GM21717 (cell line): Measurements from ENCODE around the gene FAM162B.
"Not testable (repeated sequence)": the region's sequence is repeated elsewhere in the genome, so short reads cannot be mapped to it uniquely, and the experiment has no call there.

Source experiments
- ATAC-seq: cut with Tn5 transposase; IDR thresholded peaks from one replicate; pipeline ENCODE4 v1.9.1; 2021; ENCODE audit warnings: mild to moderate bottlenecking, moderate library complexity; ENCODE audit not compliant: unreplicated experiment

The FAM162B gene

DNA sequence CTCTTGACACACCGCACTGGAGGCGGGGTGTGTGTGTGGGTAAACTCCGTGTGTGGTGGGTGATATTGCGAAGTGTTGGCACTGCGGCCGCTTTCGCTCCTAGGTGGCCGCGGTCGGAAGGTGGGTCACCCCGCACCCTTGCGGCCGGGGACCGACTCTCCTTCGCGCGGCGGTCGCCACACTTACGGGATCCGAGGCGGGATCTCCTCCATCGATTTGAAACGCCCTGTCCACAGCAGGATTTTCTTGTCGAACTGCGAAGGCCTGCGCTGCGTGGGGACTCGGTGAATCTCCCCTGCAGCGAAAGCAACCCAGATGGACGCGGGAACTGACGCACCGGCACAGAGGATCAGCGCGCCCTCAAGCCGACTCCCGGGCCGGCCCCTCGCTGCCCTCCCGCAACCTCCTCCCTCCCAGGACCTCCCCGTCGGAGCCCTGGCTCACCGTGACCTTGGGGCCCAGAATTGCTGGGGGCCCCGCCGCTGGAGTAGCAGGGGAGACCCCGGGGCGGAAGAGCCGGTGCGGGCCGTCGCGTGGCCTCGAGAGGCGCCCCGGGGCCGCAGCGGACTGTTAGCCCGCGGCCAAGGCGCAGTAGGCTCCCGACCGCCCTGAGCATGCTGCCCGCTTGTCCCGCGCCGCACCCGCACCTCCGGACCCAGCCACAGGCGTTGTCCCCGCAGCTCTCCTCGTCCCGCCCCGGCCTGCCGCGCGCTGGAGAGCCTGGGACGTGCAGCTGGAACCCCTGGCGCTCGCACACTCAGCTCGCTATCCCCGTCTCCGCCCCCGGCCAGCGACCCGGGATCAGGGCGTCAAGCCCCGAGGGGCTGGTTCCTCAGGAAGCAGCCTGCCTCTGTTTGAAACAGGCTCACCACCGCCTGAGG is at the start of gene FAM162B:
Gene FAM162B (minus strand): TSS at position 759 of the 881 bp plus-strand sequence. CDS start 143 bp downstream, at position 616.
- ATAC-seq = no peak

DNA sequence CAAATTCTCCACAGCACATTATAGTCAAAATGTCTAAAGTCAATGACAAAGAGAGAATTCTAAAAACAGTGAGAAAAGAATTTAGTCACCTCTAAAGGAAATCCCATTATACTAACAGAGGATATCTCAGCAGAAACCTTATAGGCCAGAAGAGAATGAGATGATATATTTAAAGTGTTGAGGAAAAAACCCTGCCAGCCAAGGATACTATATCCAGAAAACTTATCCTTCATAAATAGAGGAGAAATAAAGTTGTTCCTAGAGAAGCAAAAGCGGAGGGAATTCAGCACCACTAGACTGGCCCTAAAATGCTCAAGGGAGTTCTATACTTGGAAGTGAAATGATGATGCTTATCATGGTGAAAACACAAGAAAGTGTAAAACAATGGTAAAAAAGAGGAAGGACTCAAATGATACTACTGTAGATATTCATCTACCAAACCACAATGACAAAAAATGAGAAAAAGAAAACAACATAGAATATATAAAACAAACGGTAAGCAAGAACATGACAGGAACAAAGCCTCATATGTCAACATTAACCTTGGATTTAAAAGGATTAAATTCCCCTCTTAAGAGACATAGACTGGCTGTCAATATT is 46.6 kb upstream of the FAM162B start:
- ATAC-seq = no peak

DNA sequence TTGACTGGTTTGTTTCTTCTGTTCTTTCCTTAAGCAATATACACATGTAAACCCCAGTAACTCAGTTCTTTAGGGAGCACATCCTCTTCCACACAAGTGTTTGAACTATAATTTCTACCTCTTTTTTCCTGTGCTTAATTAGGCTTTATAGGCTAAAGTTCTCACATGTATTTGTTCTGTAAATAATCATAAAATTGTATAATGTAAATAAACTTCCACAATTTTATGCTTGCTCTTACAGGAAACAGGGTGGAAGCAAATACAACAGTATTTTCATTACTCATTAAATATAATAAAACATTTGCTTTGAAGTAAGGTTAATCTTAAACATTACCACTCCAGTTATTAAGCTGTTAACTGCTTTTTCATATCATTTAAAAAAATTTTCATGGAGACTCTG is 36.5 kb upstream of the FAM162B start:
- no peak for ATAC-seq

DNA sequence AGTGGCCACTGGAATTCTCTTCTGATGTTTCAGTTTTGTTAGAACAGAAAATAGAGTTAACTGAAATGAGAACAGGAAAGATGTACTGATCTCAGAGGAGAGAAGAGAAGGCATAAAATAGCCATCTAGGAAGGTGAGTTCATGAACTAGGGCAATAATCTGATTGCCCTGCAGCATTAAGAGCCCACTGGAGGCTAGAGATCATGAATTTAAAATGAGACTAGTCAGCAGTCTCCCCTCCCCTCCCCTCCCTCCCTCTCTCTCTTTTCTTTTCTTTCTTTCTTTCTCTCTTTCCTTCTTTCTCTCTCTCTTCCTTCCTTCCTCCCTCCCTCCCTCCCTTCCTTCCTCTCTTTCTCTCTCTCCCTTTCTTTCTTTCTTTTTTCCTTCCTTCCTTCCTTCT is 34.4 kb upstream of the FAM162B start:
- no peak for ATAC-seq

DNA sequence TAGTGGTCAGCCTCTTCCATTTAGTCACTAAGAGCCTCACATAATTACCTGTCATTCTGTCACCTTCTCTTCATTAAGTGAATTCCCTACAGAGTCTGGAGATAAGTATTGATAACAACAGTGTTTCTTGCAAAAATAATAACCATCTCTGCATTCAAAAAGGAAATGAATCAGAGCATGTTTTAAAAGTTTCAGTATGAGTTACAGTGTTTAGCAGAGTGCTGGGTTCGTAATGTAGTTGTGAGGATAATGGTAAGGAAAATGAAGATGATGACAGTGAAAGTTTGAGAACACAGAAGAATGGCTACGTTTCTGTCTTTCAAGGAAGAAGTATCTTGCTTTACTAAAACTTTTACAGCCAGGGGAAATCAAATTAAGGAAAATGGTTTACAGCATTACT is 32.1 kb upstream of the FAM162B start:
- no peak for ATAC-seq

DNA sequence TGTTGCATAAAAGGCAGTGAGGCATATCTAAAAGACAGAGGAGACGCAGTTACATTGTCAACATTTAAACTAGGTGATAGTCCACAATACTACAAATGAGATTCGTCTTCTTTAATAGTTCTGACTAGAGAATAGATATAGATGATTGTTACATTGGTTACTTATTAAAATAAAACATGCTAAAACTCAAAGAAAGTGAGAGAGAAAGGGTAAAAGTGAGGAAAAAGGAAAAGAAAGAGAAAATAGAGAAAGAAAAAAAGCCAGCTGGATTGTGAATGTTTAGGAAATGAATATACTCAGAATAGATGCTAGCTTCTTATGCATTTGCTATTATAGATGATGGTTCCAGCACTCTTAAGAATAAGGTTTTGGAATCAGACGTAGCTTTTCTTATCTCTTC is 27.7 kb upstream of the FAM162B start:
- no peak for ATAC-seq

DNA sequence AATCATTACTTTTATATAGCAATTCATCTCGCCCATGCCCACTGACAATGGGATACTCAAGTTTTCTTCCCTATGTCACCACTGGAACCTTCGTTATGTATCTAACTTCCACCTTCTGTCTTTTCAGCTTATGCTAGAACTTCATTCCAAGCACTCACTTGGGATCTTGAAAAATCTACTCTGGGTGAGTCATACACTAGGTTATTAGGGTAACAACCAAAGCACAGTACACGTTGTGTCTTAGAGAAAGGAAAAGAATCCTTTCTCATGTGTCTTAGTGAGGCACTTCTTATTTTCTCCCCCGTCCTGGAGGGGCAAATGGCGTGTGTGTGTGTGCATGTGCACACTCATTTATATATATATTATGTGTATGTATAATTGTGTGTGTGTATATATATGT is 18.3 kb upstream of the FAM162B start:
- no peak for ATAC-seq

DNA sequence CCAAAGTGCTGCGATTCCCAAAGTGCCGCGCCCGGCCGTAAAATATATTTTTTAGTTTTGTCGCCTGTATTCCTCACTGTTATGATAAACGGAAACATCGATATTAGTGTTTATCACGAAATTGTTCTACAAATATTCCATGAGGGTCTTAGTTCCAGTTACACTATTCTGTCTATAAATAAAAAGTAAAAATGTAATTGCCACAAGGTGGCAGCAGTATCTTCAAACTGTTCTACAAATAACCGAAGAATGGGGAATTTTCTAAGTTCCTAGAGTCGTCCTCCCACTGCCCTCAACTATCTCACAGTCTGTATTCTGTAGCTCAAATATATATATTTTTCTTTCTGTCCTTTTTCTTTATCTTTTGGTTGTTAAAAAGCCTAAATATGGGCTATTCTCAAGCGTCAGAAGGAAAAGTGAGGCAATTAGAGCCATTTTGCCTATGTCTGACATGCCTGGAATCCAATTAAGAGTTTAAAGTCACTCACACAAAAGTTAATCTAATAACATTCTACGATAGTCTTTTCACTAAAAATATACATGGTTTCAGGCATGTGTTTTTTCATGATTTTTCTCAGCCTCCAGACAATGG is 14.2 kb upstream of the FAM162B start:
- peak; percentile 79 for ATAC-seq

DNA sequence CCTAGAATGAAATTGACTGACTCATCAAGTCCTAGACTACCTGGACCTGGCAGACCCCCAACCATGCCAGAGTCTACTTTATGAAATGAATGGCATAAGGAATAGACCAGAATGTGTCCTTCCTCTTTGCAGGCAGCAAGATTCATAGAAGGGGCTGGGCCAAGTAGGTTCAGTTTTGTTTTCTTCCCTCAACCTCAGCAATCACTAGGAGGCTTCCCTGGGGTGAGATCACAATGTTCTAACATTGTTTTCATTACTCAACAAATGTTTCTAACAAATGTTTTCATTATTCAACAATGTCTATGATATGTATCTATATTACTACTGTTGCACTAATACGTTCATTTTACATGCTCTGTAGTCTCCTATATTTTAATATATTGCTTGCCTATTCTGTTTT is 8.4 kb upstream of the FAM162B start:
- ATAC-seq = no peak

DNA sequence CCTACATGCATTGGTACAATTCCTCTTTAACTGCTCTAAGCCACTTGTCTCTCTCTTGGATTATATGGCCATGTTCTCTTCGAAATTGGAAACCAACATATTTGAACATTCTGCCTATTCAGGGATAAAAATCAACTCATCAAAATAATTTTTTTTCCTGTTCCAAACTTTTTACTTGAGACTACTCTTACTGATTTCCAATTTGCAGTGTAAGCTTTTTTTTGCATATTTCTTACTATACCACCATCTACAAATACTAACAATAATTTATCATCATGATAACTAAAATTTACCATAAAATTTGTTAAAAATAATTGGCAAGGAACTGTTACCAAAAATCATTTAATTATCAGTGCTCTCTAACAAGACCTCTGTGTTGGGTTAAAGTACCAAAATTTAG is 6.9 kb upstream of the FAM162B start:
- no peak for ATAC-seq

DNA sequence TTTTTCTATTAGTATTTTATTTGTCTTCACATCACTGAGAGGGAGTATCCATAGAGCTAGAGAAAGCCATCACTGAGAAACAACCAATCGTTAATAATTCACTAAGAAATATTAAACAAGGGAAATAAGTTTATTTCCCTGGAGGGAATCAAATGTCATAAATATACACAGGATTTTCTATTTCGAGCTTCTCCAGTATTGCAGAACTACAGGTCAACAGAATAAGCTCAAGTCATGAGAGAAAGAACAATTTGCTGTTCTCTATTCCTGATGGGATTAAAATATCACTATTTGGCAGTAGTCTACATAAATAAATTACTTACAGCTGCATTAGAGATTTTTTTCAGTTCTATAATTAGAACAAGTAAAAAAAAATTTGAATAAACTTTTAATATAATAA is 2.2 kb upstream of the FAM162B start:
- ATAC-seq = no peak

DNA sequence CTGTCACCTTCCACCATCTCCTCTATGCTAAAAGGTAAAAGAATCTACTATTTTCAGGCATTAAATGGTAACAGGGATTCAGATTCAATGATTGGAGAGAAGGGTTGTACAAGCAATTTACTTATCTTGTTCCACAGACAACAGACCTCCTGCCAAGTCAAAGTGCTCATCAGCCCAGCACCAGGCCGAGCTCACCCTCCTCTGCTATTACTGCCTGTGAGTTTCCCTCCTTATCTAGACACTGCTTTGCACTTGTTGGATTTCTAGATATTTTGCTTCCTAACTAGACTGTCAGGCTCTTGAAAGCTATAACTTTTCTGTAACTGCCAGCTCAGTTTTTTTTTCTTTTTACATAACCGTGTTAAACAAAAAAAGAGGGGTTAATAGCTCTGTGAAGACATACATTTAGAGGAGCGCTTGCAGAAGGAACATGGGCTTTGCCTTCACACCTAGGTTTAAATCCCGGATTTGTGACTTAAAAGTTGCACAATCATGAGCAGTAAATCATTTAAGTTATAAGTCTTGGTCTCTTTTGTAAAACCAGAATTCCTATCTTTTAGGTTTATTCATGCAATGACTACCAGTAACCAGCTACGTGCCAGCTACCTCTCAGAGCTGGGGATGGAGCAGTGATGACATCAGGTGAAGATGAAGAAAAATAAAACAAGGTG is 1.1 kb upstream of the FAM162B start:
- ATAC-seq = no peak

DNA sequence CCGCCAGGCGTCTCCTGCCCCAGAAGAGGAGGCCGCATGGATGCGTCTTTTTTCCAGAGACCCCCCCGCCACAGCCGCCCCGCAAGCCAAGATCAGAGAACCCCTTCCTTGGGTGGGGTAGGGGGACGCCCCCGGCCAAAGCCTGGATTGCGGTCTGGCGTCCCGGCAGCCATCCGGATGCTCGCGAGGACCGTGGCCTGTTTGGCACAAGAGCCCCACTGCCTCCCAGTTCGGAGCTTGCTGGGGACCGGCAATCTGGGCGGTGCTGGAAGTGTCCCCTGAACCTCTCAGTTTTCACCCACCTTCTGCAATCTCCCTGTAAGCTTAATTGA is 924 bp downstream of the FAM162B start:
- ATAC-seq = no peak

DNA sequence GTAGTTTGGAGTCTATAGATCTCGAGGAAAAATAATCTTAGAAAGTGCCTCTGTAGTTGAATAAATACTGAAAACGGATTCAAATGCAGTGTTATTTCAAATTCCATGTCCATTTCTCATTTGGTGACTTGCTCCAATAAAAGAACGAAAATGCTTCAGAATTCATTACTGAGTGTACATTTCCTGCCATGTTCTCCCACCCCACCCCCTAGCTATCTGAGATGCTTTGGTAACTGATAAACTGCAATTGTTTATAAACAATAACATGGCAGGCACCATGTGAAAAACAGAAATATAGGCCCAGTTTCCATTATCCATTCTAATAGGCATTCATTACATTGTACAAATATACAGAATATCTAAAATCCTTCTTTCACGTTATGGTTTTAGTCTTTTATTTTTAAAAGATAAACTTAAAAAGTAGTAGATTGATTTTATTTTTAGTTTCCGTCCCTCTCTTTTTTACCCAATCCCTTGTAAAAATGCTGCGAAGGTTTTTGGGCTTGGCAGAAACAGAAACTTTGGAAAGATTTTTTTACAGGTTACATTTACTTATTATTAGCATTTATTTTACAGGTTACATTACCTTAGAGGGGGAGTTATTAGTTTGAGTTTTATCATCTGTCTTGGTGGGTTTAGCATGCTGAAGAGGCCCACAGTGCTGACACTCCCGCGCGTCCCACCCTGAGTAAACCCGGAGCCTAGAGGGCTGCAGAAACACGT is 1.5 kb downstream of the FAM162B start:
- ATAC-seq = no peak

DNA sequence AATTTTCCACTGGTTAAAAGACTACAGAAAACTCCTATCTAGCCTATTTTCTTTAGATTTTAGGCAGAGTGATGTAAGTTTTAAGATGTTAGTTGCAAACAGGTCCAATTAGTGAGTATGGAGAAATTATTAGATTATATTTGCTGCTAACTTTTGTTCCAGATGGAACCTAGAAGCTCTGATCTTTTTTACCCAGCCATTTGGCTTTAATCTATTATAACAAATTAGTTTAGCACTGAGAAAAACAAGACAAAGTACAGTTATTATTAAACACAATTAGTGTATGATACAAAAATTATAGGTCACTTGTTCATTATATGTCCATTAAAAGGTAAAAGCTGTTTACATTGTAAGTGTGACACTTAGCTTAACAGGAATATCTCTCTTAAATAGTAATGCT is 2.5 kb downstream of the FAM162B start:
- ATAC-seq = no peak

DNA sequence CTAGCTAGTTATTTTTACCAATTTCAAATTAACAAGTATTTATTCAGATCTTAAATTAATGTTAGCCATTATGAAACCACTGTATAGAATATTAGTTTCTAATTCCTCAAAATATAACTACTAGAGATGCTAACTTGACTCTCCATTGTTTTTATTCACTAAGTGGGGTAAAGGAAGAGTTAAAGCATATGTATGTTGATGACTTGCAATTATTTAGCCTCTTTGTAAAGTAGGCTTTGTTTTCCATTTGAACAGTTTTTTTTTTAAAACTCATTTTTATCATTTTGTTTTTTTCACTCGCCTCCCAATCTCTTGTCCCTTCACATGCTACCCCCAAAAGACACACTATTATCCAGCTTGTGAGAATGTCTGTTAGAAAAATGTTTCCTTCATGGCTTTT is 3.3 kb downstream of the FAM162B start:
- no peak for ATAC-seq

DNA sequence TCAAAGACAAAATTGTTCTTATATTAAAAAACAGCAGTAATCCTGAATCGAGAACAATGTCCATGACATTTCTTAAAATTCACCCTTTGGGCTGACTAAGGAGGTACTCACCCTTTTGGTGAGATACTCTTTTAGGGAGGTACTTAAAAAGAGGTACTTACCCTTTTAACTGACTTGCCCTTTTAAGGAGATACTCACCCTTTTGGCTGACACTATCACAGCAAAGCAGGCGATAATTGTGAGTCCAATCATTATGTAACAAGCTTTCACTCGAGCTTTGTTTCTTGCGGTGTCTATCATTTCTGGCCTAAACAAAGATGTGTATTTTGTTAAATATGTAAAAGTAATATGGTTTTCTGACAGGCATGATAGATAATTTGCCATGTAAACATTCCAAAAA is 3.7 kb downstream of the FAM162B start:
- ATAC-seq = no peak

DNA sequence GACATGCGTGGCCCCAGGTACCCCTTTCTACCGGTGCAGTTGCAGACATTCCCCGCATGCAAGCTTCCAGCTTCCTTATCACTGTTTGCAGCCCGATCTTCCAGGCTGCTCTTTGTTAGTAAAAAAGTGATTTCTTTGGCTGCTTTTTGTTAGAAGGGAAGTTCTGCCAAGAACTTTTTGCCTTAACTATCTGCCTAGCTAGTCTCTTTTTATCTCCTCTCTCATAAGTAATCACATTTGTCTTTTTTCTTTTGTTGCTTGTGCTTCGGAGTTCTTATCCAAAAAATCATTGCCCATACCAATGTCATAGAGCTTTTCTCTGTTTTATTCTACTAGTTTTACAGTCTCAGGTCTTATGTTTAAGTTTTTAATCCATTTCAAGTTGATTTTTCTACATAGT is 20.3 kb downstream of the FAM162B start:
- ATAC-seq = no peak

DNA sequence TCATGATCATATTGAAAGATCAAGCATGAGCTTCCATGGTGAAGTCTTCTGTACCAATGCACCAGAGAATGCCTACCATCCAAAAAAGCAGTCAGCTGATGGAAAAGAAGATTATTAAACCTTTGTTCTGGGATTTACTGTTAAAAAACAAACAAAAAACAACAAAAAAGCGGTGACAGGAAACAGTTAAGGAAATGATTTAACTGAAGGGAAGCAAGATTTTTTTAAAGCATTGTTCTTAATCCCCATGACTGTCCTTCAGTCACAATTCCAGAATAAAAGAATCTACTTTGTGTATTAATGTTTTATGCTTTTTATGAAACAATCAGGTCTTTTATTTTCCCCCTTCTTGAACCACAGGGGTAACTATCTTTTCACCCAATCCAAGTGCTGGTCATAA is 23.9 kb downstream of the FAM162B start:
- ATAC-seq = no peak

DNA sequence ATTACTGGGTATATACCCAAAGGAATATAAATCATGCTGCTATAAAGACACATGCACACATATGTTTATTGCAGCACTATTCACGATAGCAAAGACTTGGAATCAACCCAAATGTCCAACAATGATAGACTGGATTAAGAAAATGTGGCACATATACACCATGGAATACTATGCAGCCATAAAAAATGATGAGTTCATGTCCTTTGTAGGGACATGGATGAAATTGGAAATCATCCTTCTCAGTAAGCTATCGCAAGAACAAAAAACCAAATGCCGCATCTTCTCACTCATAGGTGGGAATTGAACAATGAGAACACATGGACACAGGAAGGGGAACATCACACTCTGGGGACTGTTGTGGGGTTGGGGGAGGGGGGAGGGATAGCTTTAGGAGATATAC is 25.0 kb downstream of the FAM162B start:
- not testable (repeated sequence) for ATAC-seq

DNA sequence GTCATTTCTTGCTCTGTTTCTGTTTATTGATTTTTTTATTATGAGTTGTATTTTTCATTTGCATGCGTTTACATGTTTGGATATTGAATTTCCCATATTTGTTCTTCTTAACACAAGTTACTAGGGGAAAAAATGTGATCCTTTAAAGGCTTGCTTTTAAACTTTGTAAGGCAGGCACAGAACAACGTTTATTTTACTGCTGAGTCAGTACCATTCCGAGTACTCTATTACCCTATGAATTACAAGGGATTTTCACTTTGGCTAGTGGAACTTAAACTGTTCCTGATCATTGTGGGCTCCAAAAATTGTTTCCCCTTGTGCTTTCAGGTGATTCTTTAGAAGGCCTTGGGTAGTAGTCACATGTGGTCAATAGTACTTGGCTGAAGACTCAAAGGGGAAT is 28.5 kb downstream of the FAM162B start:
- no peak for ATAC-seq
